ENCODE measurements around the gene GALNT16.

The GALNT16 gene

DNA sequence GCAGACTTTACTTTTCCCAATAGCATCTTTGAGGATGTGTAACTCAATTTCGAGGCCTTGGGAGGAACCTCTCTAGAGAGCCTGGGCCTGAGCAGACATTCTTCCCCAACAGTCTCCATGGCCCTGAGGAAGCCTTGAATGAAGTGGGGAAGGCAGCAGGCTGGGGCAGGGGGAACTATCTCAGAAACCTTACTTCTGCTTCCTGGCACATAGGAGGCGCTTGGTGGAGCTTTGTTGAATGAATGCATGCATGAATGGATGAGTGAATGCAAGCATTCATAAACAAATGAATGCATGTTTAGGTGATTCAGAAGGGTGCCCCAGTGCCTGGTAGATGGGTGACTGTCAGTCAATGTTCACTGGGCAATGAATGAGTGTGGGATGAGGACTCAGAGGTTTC lies 58.3 kb downstream of the GALNT16 start:
- no peak for DNase-seq

DNA sequence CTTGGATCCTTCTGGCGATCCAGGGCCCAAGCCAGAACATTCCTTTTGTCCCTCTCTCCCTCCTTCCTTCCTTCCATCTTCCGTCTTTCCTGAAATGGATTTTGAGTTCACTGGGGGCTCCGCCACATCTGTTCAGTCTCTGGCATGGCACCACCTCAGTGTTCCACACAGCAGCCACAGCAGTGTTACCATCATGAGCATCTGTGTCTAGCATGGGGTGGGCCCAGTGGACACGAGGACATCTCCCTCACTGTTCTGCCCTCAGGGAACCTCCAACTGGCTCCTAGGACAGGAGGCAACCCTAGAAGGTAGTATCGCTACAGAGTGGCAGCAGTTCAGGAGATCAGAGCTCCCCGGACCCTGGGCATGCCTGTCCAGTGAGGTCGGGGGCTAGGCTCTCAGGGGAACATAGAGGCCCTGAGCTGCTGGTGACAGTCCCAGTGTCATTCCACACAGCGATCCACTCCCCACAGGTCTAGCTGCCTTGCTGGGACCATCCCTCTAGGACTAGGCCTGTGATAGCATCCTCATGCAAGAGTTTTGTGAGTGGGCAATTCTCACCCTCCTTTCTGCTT lies 59.0 kb downstream of the GALNT16 start:
- DNase-seq = no peak

- no peak for DNase-seq
Measured at GRCh38 chr14:69319911-69320310, 60.0 kb downstream of the GALNT16 start.

DNA sequence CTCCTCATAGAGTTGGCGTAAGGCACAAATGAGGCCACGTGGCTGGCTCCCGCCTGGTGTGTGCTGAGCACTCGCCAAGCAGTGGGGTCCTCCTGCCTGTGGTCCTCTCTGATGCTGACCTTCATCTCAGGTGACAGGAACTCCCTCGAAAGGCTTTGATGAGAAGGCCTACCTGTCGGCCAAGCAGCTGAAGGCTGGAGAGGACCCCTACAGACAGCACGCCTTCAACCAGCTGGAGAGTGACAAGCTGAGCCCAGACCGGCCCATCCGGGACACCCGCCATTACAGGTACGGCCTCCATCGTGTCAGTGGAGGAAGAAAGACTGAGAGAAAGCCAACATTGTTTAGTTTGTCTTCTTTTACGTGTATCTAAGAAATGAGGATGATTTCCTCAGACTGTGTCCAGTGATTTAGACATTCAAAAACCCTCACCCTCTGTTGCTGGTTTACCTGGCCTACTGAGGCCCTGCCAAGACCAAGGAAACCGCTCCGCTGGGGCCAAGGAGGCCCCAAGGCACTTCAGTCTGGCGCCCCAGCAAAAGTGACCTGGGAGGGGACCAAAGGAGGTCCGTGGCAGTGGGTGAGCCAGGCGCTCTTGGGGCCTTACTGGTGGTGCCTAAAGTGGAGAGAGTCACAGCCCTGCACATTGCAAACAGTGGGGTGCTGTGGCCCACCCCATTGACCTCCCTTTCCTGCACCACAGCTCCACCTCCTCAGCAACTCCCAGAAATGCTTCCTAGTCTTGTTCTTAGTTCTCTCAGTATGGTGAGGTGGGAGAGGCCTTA lies 60.8 kb downstream of the GALNT16 start:
- DNase-seq = no peak

- no peak for DNase-seq
Measured at GRCh38 chr14:69321601-69322330, 61.8 kb downstream of the GALNT16 start.

DNA sequence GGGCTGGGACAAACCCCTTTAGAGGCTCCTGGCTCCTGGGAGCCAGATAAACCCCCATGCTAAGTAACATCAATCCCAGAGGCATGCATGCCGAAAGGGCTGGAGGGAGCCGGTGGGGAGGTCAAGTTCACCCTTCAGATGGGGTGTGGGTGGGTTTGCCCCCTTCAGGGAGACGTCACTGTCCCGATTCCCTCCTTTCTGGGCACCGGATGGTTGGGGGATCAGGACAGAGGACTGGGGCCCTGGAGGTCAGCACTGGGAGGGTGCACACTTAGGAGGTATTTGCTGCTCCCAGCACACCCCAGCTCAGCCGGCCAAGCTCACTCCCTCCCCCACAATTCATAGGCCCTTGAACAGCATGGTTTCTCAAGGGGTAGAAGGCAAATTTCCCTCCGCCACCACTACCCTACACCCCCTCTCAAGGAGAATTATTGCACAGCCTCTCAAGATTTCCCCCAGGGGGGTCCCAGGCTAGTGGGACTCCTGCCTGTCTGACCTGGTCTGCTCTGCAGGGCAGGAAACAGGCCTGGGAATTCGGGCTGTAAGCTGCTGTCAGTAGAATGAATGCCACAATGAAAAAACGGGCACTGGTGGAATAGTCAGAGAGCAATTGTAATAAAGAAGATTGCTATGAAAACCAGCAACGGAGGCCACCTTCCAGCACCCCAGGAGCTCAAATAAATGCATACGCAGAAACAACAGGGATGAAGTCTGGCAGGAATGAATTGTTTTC lies 63.5 kb downstream of the GALNT16 start:
- no peak for DNase-seq

- no peak for DNase-seq
Measured at GRCh38 chr14:69323999-69324282, 64.0 kb downstream of the GALNT16 start.

- no peak for DNase-seq
Measured at GRCh38 chr14:69324341-69324931, 64.5 kb downstream of the GALNT16 start.

- DNase-seq = no peak
Measured at GRCh38 chr14:69325086-69325485, 65.1 kb downstream of the GALNT16 start.

DNA sequence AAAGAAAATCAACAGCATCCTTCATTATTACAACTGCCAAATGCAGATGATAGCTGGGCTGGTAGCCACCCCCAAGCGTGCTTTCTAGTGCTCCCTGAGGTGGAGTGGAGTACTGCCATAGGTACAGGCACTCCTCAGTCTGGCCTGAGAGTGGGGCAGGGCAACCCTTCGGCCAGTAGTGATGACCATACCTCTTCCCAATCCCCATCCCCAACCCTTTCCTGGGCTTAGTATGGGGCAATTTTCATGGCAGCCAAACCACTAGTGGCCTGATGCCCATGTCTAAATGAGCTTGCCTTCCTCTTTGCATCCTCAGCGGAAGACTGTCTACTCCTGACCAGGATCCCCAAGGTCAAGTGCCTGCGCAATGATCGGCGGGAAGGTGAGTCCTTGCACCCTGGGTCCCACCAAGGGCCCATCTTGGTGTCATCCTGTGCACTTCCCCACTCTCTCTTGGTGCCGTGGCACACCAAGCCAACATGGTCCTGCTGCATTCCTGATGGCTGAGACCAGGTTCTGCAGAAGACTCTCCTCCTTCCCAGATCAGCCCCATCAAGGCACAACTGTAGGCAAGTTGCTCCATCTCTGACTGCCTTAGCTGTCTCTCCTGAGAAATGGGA lies 65.8 kb downstream of the GALNT16 start:
- DNase-seq = no peak

- DNase-seq = no peak
Measured at GRCh38 chr14:69326611-69327010, 66.7 kb downstream of the GALNT16 start.

DNA sequence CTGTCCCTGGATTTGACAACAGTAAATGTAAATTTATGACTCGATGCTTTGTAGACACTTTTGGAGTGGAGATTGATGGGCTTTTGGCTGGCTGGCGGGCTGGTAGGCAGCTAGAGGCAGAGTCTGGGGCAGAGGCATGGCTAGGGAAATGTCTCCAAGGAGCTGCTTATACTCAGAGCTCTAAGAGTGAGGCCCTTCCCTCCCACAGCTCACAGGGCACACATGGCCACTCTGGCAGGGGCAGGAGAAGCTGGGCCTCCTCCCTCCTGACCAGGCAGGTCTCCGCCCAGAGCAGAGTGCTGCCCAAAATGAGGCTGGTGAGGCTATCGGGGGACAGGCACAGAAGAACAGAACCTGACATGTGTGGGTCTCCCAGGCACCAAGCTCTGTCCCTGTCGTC lies 67.5 kb downstream of the GALNT16 start:
- DNase-seq = no peak

DNA sequence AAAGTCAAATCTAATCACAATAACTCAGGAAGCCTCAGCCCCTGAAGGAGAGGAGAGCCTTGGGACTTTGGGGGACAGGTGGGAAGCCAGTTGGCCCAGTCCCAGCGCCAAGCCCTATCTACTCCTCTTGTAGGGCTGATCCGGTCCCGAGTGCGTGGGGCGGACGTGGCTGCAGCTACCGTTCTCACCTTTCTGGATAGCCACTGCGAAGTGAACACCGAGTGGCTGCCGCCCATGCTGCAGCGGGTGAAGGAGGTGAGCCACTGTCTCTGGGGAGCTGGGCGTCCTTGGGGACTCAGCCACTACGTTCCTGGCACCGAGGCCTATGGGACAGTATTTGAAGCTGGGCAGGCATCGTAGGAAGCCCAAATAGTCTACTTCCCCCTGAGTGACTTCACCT lies 68.4 kb downstream of the GALNT16 start:
- DNase-seq = no peak

DNA sequence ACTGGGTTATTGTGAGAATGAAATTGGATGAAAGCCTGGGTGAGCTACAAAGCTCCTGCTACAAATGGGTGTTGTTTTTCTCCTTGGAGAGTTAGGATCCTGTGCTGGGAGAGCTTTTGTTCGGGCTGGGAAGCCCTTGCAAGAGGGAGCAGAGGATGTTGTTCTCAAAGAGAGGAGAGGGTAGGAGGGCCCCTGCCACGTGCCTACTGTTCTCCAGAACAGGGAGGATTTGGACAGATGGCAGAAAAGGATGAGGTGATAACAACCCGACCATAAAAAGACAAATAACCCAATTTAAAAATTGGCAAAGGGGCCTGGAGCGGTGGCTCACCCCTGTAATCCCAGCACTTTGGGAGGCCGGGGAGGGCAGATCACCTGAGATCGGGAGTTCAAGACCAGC lies 68.8 kb downstream of the GALNT16 start:
- DNase-seq = no peak

GRCh38 chr14:69331206-69331605 lies 71.2 kb downstream of the GALNT16 start:
- no peak for DNase-seq

- no peak for DNase-seq
Measured at GRCh38 chr14:69332782-69333395, 72.9 kb downstream of the GALNT16 start.

DNA sequence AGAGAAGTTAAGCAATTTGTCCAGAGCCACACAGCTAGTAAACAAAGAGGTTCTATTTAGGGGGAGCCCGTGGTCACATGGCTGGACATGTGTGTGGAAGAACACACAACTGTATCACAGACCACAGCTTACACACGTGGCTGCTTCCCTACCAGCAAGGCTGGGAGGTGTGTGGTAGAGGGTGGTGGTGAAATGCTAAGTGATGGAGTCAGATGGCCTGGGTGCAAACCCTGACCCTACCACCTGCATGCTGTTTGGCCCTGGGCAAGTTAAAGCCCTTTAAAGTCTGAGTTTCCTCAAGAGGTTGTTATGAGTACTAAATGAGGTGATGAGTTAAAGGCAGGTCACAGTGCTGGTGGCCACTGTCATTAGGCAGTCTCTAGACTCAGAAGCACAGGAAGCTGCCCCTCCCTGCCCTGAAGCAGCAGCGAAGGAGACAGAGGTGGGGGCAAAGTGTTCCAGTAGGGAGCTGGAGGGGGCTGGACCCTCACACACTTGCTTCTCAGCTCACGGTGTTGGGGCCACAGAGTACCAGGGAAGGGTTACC lies 73.9 kb downstream of the GALNT16 start:
- DNase-seq = no peak

DNA sequence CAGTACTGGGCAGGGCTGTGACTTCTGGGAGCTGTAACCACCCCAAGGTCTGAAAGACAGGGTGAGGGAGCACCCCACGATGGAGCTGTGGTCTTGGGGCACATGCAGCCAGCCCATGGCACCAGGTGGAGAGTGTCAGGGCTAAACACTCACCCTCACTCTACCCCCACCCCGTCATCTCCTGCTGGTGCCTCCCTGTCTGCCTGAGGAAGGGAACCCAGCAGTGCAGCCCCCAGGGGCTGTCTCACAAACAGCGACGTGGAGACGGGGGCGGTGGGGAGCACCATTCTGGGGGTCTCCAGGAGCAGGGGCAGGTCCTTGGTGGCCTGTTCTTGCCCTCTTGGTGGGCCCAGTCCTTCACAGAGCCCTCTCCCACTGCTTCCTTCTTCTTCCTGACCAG lies 74.6 kb downstream of the GALNT16 start:
- DNase-seq = no peak

GRCh38 chr14:69335371-69335771 lies 75.4 kb downstream of the GALNT16 start:
- no peak for DNase-seq

DNA sequence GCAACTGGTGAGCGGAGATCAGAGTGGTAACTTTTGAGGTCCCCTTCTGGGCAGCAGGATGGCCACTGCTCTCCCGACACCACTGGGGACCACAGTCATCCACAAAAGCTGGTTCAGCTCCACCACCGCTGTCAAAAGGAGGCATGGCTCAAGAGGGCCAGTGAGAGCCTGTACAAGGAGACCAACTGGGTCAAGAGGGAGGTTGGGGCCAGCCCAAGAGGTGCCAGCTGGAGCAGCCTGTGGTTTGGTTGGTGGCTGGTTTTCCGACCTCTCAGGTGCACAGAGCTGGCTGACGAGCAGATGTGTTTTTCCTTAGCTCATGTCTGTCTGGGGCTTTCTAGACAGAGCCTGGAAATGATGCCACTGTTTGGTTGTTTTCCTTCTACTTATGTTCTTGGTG lies 78.0 kb downstream of the GALNT16 start:
- DNase-seq = no peak

- no peak for DNase-seq
Measured at GRCh38 chr14:69339426-69339825, 79.5 kb downstream of the GALNT16 start.

GRCh38 chr14:69342928-69343525 lies 83.1 kb downstream of the GALNT16 start:
- no peak for DNase-seq

Data from activated CD4-positive, alpha-beta T cell treated with anti-CD3 and anti-CD28 coated beads, Interleukin-2, amount 50 U/mL, for 48 hours (primary cell).